Measurements from ENCODE around the gene MAP3K7CL. TPM values are rescaled to one million over a fixed set of nuclear protein-coding genes. Genes with fewer than 3 reads are reported as not detected.
"Not testable (repeated sequence)": the region's sequence is repeated elsewhere in the genome, so short reads cannot be mapped to it uniquely, and the experiment has no call there.

The MAP3K7CL gene
- total RNA-seq, 2 donors from 2014 or later: 20.3 to 41.2 TPM

DNA sequence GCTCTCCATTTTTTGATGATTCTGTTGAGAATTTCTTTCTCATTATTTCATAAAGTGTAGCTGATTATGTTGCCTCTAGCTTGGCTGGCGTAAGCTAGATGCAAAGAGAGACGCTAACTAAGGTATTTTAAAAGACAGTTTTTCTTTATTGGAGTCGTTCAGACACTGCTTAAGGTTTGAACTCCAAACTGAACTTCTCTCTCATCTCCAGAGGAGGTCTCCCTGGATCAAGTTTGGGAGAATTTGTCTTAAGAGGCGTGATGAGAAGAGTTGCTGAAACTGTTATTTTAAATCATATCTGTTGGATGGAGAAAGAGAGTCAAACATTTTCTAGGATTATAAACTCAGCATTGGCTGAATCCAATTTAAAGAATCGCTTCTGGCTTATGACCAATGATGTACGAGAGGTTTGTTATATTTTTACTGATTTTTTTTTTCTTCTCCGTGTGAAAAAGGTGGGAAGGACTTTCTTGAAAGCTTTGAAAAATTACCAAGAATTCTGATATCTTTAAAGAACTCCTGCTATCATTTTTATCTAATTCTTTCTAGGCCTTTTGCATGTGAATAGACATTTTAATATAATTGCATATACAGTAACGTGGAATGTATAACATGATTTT lies 34.0 kb downstream of the MAP3K7CL start:
- Histone ChIP-seq H3K27ac (peak overlapping the region in 1 of 2 donors; percentile 89), H3K4me1 (ENCODE audit: control insufficient read depth in 1 of 2, low read depth in 2 of 2) (peaks cover 28 to 32% of the 10 kb centered on the region in 2 donors), H3K9me3 (no peaks in the 10 kb centered on the region), H3K36me3 (no peaks in the 10 kb centered on the region), H3K4me3 (peak overlapping the region; percentile 16), H3K27me3 (replicated peaks; ENCODE audit: insufficient read depth) (no peaks in the 10 kb centered on the region)
- DNase-seq (ENCODE audit: low spot score) (no peak), ATAC-seq (ENCODE audit: insufficient number of reproducible peaks, low FRiP score, low read depth) (no peak)
- TF ChIP-seq, protein P1, sequence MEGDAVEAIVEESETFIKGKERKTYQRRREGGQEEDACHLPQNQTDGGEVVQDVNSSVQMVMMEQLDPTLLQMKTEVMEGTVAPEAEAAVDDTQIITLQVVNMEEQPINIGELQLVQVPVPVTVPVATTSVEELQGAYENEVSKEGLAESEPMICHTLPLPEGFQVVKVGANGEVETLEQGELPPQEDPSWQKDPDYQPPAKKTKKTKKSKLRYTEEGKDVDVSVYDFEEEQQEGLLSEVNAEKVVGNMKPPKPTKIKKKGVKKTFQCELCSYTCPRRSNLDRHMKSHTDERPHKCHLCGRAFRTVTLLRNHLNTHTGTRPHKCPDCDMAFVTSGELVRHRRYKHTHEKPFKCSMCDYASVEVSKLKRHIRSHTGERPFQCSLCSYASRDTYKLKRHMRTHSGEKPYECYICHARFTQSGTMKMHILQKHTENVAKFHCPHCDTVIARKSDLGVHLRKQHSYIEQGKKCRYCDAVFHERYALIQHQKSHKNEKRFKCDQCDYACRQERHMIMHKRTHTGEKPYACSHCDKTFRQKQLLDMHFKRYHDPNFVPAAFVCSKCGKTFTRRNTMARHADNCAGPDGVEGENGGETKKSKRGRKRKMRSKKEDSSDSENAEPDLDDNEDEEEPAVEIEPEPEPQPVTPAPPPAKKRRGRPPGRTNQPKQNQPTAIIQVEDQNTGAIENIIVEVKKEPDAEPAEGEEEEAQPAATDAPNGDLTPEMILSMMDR (IDR thresholded peaks at IDR 0.05): peak; percentile 55

DNA sequence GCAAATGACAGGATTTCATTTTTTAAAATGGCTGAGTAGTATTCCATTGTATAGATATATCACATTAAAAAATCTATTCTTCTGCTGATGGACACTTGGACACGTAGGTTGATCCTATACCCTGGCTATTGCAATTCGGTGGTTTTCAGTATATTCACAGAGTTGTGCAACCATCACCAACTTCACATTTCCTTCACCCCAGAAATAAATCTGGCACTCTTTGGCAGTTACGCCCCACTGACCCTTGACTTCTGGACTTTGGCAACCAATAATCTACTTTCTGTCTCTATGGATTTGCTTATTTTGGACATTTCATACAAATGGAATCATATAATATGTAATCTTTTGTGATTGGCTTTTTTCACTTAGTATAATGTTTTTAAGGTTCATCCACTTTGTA lies 35.9 kb downstream of the MAP3K7CL start:
- no peak for ATAC-seq (ENCODE audit: insufficient number of reproducible peaks, low FRiP score, low read depth)
- TF ChIP-seq, protein P1 (IDR thresholded peaks at IDR 0.05): no peak
- no peaks in the 10 kb centered on the region for H3K27me3 ChIP-seq (replicated peaks; ENCODE audit: insufficient read depth)

DNA sequence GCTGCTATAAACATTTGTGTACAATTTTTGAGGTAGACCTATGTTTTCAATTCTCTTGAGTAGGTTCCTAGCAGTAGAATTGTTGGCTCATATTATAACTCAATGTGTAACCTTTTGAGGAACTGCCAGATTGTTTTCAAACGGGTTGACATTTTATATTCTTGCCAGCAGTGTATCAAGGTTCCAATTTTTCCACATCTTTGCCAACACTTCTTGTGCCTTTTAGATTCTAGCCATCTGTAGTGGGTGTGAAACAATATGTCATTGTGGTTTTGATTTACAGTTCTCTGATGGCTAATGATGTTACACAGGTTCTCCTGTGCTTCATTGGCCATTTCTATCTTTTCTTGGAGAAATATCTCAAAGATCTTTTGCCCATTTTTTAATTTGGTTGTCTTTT lies 36.4 kb downstream of the MAP3K7CL start:
- Histone ChIP-seq H3K27ac (no peak overlapping the region), H3K4me1 (ENCODE audit: control insufficient read depth in 1 of 2, low read depth in 2 of 2) (peaks cover 28 to 36% of the 10 kb centered on the region in 2 donors), H3K36me3 (no peaks in the 10 kb centered on the region), H3K4me3 (no peak overlapping the region), H3K27me3 (replicated peaks; ENCODE audit: insufficient read depth) (no peaks in the 10 kb centered on the region), H3K9me3 (no peaks in the 10 kb centered on the region)
- TF ChIP-seq, protein P1 (IDR thresholded peaks at IDR 0.05): no peak
- ATAC-seq (ENCODE audit: insufficient number of reproducible peaks, low FRiP score, low read depth) (no peak), DNase-seq (ENCODE audit: low spot score) (no peak)

More for the DNA sequence above, 35.9 kb downstream of the MAP3K7CL start:
- Histone ChIP-seq H3K9me3 (no peaks in the 10 kb centered on the region), H3K4me3 (no peak overlapping the region), H3K36me3 (no peaks in the 10 kb centered on the region), H3K27ac (no peak overlapping the region), H3K4me1 (ENCODE audit: control insufficient read depth in 1 of 2, low read depth in 2 of 2) (peaks cover 28 to 36% of the 10 kb centered on the region in 2 donors)
- no peak for DNase-seq (ENCODE audit: low spot score)

- H3K36me3 ChIP-seq; H3K27ac ChIP-seq; ATAC-seq (ENCODE audit: insufficient number of reproducible peaks, low FRiP score, low read depth); DNase-seq (ENCODE audit: low spot score); H3K9me3 ChIP-seq; H3K4me3 ChIP-seq; H3K27me3 ChIP-seq (replicated peaks; ENCODE audit: insufficient read depth): not testable (repeated sequence)
- peaks cover 25 to 33% of the 10 kb centered on the region in 2 donors for H3K4me1 ChIP-seq (ENCODE audit: control insufficient read depth in 1 of 2, low read depth in 2 of 2)
Observed at GRCh38 chr21:29167481-29167880, 37.0 kb downstream of the MAP3K7CL start.

- no peak for ATAC-seq (ENCODE audit: insufficient number of reproducible peaks, low FRiP score, low read depth)
- Histone ChIP-seq H3K36me3 (no peaks in the 10 kb centered on the region), H3K4me3 (no peak overlapping the region), H3K9me3 (no peaks in the 10 kb centered on the region), H3K27ac (no peak overlapping the region), H3K4me1 (ENCODE audit: control insufficient read depth in 1 of 2, low read depth in 2 of 2) (peaks cover 14 to 18% of the 10 kb centered on the region in 2 donors), H3K27me3 (replicated peaks; ENCODE audit: insufficient read depth) (no peaks in the 10 kb centered on the region)
- TF ChIP-seq, protein P1 (IDR thresholded peaks at IDR 0.05): no peak
- DNase-seq (ENCODE audit: low spot score): no peak
Observed at GRCh38 chr21:29168891-29169315, 38.5 kb downstream of the MAP3K7CL start.

- DNase-seq (ENCODE audit: low spot score): no peak
- Histone ChIP-seq H3K36me3 (no peaks in the 10 kb centered on the region), H3K9me3 (no peaks in the 10 kb centered on the region), H3K27ac (no peak overlapping the region), H3K4me1 (ENCODE audit: control insufficient read depth in 1 of 2, low read depth in 2 of 2) (peaks cover 11 to 26% of the 10 kb centered on the region in 2 donors), H3K27me3 (replicated peaks; ENCODE audit: insufficient read depth) (no peaks in the 10 kb centered on the region), H3K4me3 (peak overlapping the region; percentile 45)
- no peak for ATAC-seq (ENCODE audit: insufficient number of reproducible peaks, low FRiP score, low read depth)
- TF ChIP-seq, protein P1 (IDR thresholded peaks at IDR 0.05): no peak
Observed at GRCh38 chr21:29170944-29171343, 40.5 kb downstream of the MAP3K7CL start.
